NCI-H1105 (cell line): ENCODE results near the gene SLC16A14.
"Not testable (repeated sequence)": the region's sequence is repeated elsewhere in the genome, so short reads cannot be mapped to it uniquely, and the experiment has no call there.

Experiments
- DNase-seq: peaks from one replicate; lab custom pipeline; 2025; lab: John Stamatoyannopoulos, UW

SLC16A14 gene

GRCh38 chr2:230068651-230069055 is at the start of gene SLC16A14:
Gene SLC16A14, minus strand, starts transcription at chr2:230068924. Its CDS starts 9,572 bp downstream, at chr2:230059352.
- DNase-seq = peak; percentile 42

GRCh38 chr2:230106771-230107170 is 38.0 kb upstream of the SLC16A14 start:
- DNase-seq = no peak

GRCh38 chr2:230101967-230102366 is 33.2 kb upstream of the SLC16A14 start:
- not testable (repeated sequence) for DNase-seq

- DNase-seq = no peak
Observed at GRCh38 chr2:230097841-230098240, 29.1 kb upstream of the SLC16A14 start.

GRCh38 chr2:230097424-230097823 is 28.7 kb upstream of the SLC16A14 start:
- no peak for DNase-seq

GRCh38 chr2:230090967-230091366 is 22.2 kb upstream of the SLC16A14 start:
- no peak for DNase-seq

GRCh38 chr2:230085201-230085600 is 16.5 kb upstream of the SLC16A14 start:
- DNase-seq = no peak

GRCh38 chr2:230077851-230078547 is 9.3 kb upstream of the SLC16A14 start:
- DNase-seq = no peak

- DNase-seq = no peak
Observed at GRCh38 chr2:230076819-230077218, 8.1 kb upstream of the SLC16A14 start.

- no peak for DNase-seq
Observed at GRCh38 chr2:230075988-230076631, 7.4 kb upstream of the SLC16A14 start.

GRCh38 chr2:230071421-230071820 is 2.7 kb upstream of the SLC16A14 start:
- DNase-seq = no peak

- DNase-seq = no peak
Observed at GRCh38 chr2:230069402-230069801, 678 bp upstream of the SLC16A14 start.

GRCh38 chr2:230068016-230068650 is 591 bp downstream of the SLC16A14 start:
- peak; percentile 67 for DNase-seq

GRCh38 chr2:230060672-230061293 is 7.9 kb downstream of the SLC16A14 start:
- DNase-seq = no peak

- no peak for DNase-seq
Observed at GRCh38 chr2:230053753-230054478, 14.8 kb downstream of the SLC16A14 start.

- no peak for DNase-seq
Observed at GRCh38 chr2:230052299-230052698, 16.4 kb downstream of the SLC16A14 start.

GRCh38 chr2:230050136-230050535 is 18.6 kb downstream of the SLC16A14 start:
- no peak for DNase-seq

- DNase-seq = no peak
Observed at GRCh38 chr2:230048010-230048671, 20.6 kb downstream of the SLC16A14 start.

- no peak for DNase-seq
Observed at GRCh38 chr2:230046491-230046890, 22.2 kb downstream of the SLC16A14 start.

GRCh38 chr2:230043461-230043860 is 25.3 kb downstream of the SLC16A14 start:
- no peak for DNase-seq

- DNase-seq = no peak
Observed at GRCh38 chr2:230043025-230043424, 25.7 kb downstream of the SLC16A14 start.
